Activated CD4-positive, alpha-beta T cell treated with anti-CD3 and anti-CD28 coated beads, Interleukin-2, amount 50 U/mL, for 4 hours (primary cell): Measurements from ENCODE around the gene MT1M.
"Not testable (repeated sequence)": the region's sequence is repeated elsewhere in the genome, so short reads cannot be mapped to it uniquely, and the experiment has no call there.

ENCODE experiments used
- DNase-seq, 2 experiments: peaks; one replicate each; pipeline ENCODE4 v3.0.0-alpha.2; 2020

The MT1M gene

GRCh38 chr16:56657555-56658326 is 25.3 kb downstream of the MT1M start, which contains the start of gene MT1F:
TSS of gene MT1F (plus strand) at chr16:56657959. CDS start at chr16:56658059, 100 bp downstream.
- peak; percentile 59 to 64 for DNase-seq

- DNase-seq: no peak
These were observed 25.9 kb downstream of the MT1M start for GRCh38 chr16:56658327-56658875.

GRCh38 chr16:56662357-56663354 is 30.2 kb downstream of the MT1M start:
- no peak for DNase-seq

- DNase-seq: no peak
These were observed 32.0 kb downstream of the MT1M start for GRCh38 chr16:56664506-56664905.

- not testable (repeated sequence) for DNase-seq
These were observed 33.1 kb downstream of the MT1M start for GRCh38 chr16:56665286-56666261.

- DNase-seq: no peak
These were observed 35.4 kb downstream of the MT1M start, which contains the start of gene MT1G for GRCh38 chr16:56667581-56668571. TSS of gene MT1G (minus strand) at chr16:56668065. CDS start at chr16:56667993, 72 bp downstream.

GRCh38 chr16:56669005-56669839 is 36.8 kb downstream of the MT1M start, which contains the start of gene MT1H:
TSS of gene MT1H (plus strand) at chr16:56669814. CDS start at chr16:56669885, 71 bp downstream.
- no peak for DNase-seq

- no peak for DNase-seq
These were observed 37.6 kb downstream of the MT1M start for GRCh38 chr16:56669840-56670619.

- no peak for DNase-seq
These were observed 38.1 kb downstream of the MT1M start for GRCh38 chr16:56670620-56670934.

- DNase-seq: not testable (repeated sequence)
These were observed 39.2 kb downstream of the MT1M start for GRCh38 chr16:56671691-56672090.

- not testable (repeated sequence) for DNase-seq
These were observed 39.7 kb downstream of the MT1M start for GRCh38 chr16:56672171-56672570.

GRCh38 chr16:56672761-56673536 is 40.5 kb downstream of the MT1M start:
- DNase-seq: no peak

GRCh38 chr16:56673921-56674320 is 41.5 kb downstream of the MT1M start:
- no peak for DNase-seq

GRCh38 chr16:56674570-56674969 is 42.1 kb downstream of the MT1M start:
- DNase-seq: not testable (repeated sequence)

- DNase-seq: peak; percentile 31 to 38
These were observed 43.3 kb downstream of the MT1M start for GRCh38 chr16:56675685-56676210.

GRCh38 chr16:56677474-56677873 is 45.0 kb downstream of the MT1M start:
- DNase-seq: no peak

GRCh38 chr16:56679078-56679730 is 46.7 kb downstream of the MT1M start:
- DNase-seq: no peak
